A673 (cell line): ENCODE data around the gene FNIP1. TPM values are rescaled to one million over a fixed set of nuclear protein-coding genes. Genes with fewer than 3 reads are reported as not detected.
"Not testable (repeated sequence)": the region's sequence is repeated elsewhere in the genome, so short reads cannot be mapped to it uniquely, and the experiment has no call there.

Experiments
- BruUV-seq: library from RNA; stranded (reverse); fragments of 400-500 nt; replicated peaks from 2 replicates; lab custom pipeline; 2021; lab: Mats Ljungman, UMichigan
- CTCF ChIA-PET: fragments of 300-600 bp; sonication (Branson Sonifier 250); formaldehyde crosslinking; loops from one replicate; lab custom pipeline; 2022; ENCODE audit warnings: antibody characterized with exemption; lab: Charles Lee
- POLR2A ChIA-PET: fragments of 300-600 bp; sonication (Branson Sonifier 250); formaldehyde crosslinking; loops from one replicate; lab custom pipeline; 2022; ENCODE audit warnings: antibody characterized with exemption; ENCODE audit not compliant: low non-redundant PET; lab: Charles Lee
- DNase-seq: peaks from one replicate; pipeline ENCODE4 v3.0.0-alpha.2; 2015; ENCODE audit warnings: low spot score
- H3K27ac ChIP-seq: fragments of 200-600 bp; sonication (generic); 2 replicates; pipeline ENCODE4 v1.5.1; 2016; ENCODE audit warnings: mixed run types, low read depth, mild to moderate bottlenecking, mixed read lengths, antibody characterized with exemption, low read length; ENCODE audit not compliant: poor library complexity, severe bottlenecking
- H3K27me3 ChIP-seq: fragments of 200-600 bp; sonication (generic); replicated peaks from 2 replicates; pipeline ENCODE4 v1.6.1; 2017; ENCODE audit warnings: mixed run types, low read depth, mild to moderate bottlenecking, mixed read lengths, antibody characterized with exemption, low read length; ENCODE audit not compliant: insufficient read depth, poor library complexity
- H3K36me3 ChIP-seq: fragments of 200-600 bp; sonication (generic); 2 replicates; pipeline ENCODE4 v1.6.1; 2016; ENCODE audit warnings: mixed run types, mild to moderate bottlenecking, mixed read lengths, antibody characterized with exemption, low read length; ENCODE audit not compliant: insufficient read depth, poor library complexity, severe bottlenecking
- H3K4me1 ChIP-seq: fragments of 200-600 bp; sonication (generic); 2 replicates; pipeline ENCODE4 v1.6.1; 2017; ENCODE audit warnings: mixed run types, mild to moderate bottlenecking, mixed read lengths, antibody characterized with exemption, low read length; ENCODE audit not compliant: insufficient read depth, poor library complexity, severe bottlenecking
- H3K4me3 ChIP-seq: fragments of 200-600 bp; sonication (generic); 2 replicates; pipeline ENCODE4 v1.5.1; 2016; ENCODE audit warnings: low read depth, mixed run types, mild to moderate bottlenecking, mixed read lengths, low read length; ENCODE audit not compliant: poor library complexity, severe bottlenecking
- H3K9me3 ChIP-seq: fragments of 200-600 bp; sonication (generic); 2 replicates; pipeline ENCODE4 v1.6.1; 2016; ENCODE audit warnings: mixed run types, low read depth, mild to moderate bottlenecking, mixed read lengths, antibody characterized with exemption, low read length; ENCODE audit not compliant: poor library complexity, severe bottlenecking
- EZH2 ChIP-seq: fragments of 200-600 bp; sonication (generic); IDR thresholded peaks from 2 replicates; pipeline ENCODE4 v1.6.1; 2017; ENCODE audit warnings: borderline replicate concordance, low read depth, mild to moderate bottlenecking, mixed read lengths, antibody characterized with exemption, low read length; ENCODE audit not compliant: poor library complexity, severe bottlenecking
- intact Hi-C: fragments of 100-400 bp; cut with micrococcal nuclease; formaldehyde crosslinking; loops from one replicate; pipeline ENCODE4 v1.10.0; 2022; ENCODE audit not compliant: unreplicated experiment
- total RNA-seq: library from RNA; stranded (reverse); gene quantifications from 2 replicates; pipeline ENCODE4 v1.2.3, GENCODE V29; 2021
- TF ChIP-seq, protein P1 (sequence below): fragments of 300-800, 200-600 bp; sonication (generic); conservative IDR thresholded peaks from 2 replicates; pipeline ENCODE4 v1.5.1; 2017; ENCODE audit warnings: low read depth, mild to moderate bottlenecking, antibody characterized with exemption, low read length, moderate library complexity, mixed read lengths

FNIP1 gene
- total RNA-seq, 1 experiment from 2014 or later: 22.9 TPM

DNA sequence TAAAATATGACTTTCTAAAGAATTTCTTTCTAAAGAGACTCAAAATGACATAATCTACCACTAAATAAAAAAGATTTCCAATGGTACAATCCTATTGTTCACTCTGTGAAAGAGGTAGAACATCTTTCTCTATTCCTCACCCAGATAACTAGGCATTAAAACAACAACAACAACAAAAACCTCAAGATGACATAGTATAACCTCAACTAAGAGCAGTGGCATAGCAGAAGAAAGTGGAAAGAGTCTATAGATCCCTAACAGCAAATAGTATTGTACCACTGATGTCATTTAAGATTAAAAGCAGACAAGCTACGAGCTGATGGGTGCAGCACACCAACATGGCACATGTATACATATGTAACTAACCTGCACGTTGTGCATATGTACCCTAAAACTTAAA, 191.7 kb downstream of the FNIP1 start:
- ChIA-PET POLR2A (no interaction called here), CTCF (no interaction called here)
- no peak for DNase-seq
- Histone ChIP-seq H3K27me3 (no peaks in the 10 kb centered on the region), H3K36me3 (no peaks in the 10 kb centered on the region), H3K9me3 (no peaks in the 10 kb centered on the region), H3K4me1 (no peaks in the 10 kb centered on the region), H3K27ac (no peak overlapping the region), H3K4me3 (no peak overlapping the region)
- TF ChIP-seq EZH2: no peak
- TF ChIP-seq, protein P1, sequence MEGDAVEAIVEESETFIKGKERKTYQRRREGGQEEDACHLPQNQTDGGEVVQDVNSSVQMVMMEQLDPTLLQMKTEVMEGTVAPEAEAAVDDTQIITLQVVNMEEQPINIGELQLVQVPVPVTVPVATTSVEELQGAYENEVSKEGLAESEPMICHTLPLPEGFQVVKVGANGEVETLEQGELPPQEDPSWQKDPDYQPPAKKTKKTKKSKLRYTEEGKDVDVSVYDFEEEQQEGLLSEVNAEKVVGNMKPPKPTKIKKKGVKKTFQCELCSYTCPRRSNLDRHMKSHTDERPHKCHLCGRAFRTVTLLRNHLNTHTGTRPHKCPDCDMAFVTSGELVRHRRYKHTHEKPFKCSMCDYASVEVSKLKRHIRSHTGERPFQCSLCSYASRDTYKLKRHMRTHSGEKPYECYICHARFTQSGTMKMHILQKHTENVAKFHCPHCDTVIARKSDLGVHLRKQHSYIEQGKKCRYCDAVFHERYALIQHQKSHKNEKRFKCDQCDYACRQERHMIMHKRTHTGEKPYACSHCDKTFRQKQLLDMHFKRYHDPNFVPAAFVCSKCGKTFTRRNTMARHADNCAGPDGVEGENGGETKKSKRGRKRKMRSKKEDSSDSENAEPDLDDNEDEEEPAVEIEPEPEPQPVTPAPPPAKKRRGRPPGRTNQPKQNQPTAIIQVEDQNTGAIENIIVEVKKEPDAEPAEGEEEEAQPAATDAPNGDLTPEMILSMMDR: no peak
- intact Hi-C loops: no loop called here
- BruUV-seq: no TSS peak

DNA sequence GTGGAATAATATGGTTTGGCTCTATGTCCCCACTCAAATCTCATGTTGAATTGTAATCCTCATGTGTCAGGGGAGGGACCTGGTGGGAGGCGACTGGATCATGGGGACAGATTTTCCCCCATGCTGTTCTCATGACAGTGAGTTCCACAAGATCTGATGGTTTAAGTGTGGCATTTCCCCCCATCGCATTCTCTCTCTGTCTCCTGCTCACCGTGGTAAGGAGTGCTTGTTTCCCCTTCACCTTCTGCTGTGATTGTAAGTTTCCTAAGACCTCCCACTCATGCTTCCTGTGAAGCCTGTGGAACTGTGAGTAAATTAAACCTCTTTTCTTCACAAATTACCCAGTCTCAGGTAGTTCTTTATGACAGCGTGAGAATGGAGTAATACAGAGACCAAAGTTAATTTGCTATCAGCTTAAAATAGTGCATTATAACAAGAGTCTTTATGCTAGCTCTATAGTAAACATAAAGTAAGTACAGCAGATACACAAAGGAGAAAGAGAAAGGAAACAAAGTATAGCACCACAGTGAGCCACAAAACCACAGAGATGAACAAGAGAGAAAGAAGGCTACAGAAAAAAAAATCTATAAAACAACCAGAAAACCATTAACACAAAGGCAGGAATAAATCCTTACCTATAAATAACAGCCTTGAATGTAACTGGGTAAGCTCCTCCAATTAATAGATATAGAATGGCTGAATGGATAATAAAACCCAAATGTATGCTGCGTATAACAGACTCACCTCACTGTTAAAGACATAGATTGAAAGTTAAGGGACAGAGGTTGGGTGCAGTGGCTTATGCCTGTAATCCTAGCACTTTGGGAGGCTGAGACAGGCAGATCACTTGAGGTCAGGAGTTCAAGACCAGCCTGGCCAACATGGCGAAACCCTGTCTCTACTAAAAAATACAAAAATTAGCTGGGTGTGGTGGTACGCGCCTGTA, 201.5 kb downstream of the FNIP1 start:
- intact Hi-C loops: no loop called here
- Histone ChIP-seq H3K27me3 (no peaks in the 10 kb centered on the region), H3K36me3 (no peaks in the 10 kb centered on the region), H3K4me3 (no peak overlapping the region), H3K4me1 (no peaks in the 10 kb centered on the region), H3K27ac (no peak overlapping the region), H3K9me3 (peaks cover 6% of the 10 kb centered on the region)
- TF ChIP-seq, protein P1: no peak
- no peak for TF ChIP-seq EZH2
- CTCF ChIA-PET: no interaction called here
- no peak for DNase-seq
- POLR2A ChIA-PET: no interaction called here
- BruUV-seq: no TSS peak

DNA sequence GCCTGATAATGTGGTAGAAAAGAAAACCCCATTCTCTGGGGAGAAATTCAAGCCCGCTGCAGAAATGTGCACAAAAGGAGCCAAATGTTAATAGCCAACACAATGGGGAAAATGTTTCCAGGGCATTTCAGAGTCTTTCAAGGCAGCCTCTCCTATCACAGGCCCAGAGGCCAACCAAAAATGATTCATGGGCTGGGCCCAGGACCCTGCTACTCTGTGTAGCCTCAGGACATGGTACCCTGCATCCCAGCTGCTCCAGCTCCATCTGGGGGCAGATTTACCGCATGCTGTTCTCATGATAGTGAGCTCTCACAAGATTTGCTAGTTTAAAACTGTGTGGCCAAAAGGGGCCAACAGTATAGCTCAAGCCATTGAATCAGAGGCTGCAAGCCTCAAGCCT, 202.9 kb downstream of the FNIP1 start:
- Histone ChIP-seq H3K9me3 (peaks cover 6% of the 10 kb centered on the region), H3K4me1 (no peaks in the 10 kb centered on the region), H3K36me3 (no peaks in the 10 kb centered on the region), H3K4me3 (no peak overlapping the region), H3K27me3 (no peaks in the 10 kb centered on the region), H3K27ac (no peak overlapping the region)
- ChIA-PET POLR2A (no interaction called here), CTCF (interaction anchor here (0.6 kb wide), 1 partner anchor 505 kb away, joined by 3 read pairs; no protein-coding TSS in a partner anchor)
- DNase-seq: no peak
- TF ChIP-seq, protein P1: no peak
- TF ChIP-seq EZH2: no peak
- BruUV-seq: no TSS peak
- intact Hi-C loops: no loop called here

DNA sequence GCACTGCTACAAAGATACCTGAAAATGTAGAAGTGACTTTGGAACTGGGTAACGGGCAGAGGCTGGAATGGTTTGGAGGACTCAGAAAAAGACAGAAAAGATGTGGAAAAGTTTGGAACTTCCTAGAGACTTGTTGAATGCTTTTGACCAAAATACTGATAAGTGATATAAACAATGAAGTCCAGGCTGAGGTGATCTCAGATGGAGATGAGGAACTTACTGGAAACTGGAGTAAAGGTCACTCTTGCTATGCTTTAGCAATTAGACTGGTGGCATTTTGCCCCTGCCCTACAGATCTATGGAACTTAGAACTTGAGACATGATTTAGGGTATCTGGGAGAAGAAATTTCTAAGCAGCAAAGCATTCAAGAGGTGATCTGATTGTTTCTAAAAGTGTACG, 203.4 kb downstream of the FNIP1 start:
- intact Hi-C loops, H3K4me1 ChIP-seq, BruUV-seq, H3K9me3 ChIP-seq, POLR2A ChIA-PET, H3K4me3 ChIP-seq, H3K27me3 ChIP-seq, DNase-seq, H3K27ac ChIP-seq, H3K36me3 ChIP-seq: not testable (repeated sequence)
- CTCF ChIA-PET: interaction anchor here (0.6 kb wide), 1 partner anchor 505 kb away, joined by 3 read pairs; no protein-coding TSS in a partner anchor
